GM19438 (cell line): Measurements from ENCODE around the gene FRY.

ENCODE experiments used
- ATAC-seq: cut with Tn5 transposase; IDR thresholded peaks from one replicate; pipeline ENCODE4 v1.9.1; 2021; ENCODE audit warnings: low read depth; ENCODE audit not compliant: unreplicated experiment

The FRY gene

GRCh38 chr13:32125751-32126150, 94.2 kb downstream of the FRY start:
- no peak for ATAC-seq

GRCh38 chr13:32126278-32126677, 94.7 kb downstream of the FRY start:
- no peak for ATAC-seq

GRCh38 chr13:32126756-32127155, 95.2 kb downstream of the FRY start:
- no peak for ATAC-seq

GRCh38 chr13:32127691-32128090, 96.1 kb downstream of the FRY start:
- no peak for ATAC-seq

- ATAC-seq: no peak
Measured at GRCh38 chr13:32134241-32135055, 102.9 kb downstream of the FRY start.

GRCh38 chr13:32135056-32135390, 103.4 kb downstream of the FRY start:
- ATAC-seq: no peak

- no peak for ATAC-seq
Measured at GRCh38 chr13:32135655-32136054, 104.1 kb downstream of the FRY start.

GRCh38 chr13:32136061-32136460, 104.5 kb downstream of the FRY start:
- ATAC-seq: no peak

- no peak for ATAC-seq
Measured at GRCh38 chr13:32136716-32137115, 105.1 kb downstream of the FRY start.

GRCh38 chr13:32139251-32139650, 107.7 kb downstream of the FRY start:
- ATAC-seq: no peak

GRCh38 chr13:32140109-32140508, 108.5 kb downstream of the FRY start:
- ATAC-seq: no peak

GRCh38 chr13:32141462-32141861, 109.9 kb downstream of the FRY start:
- no peak for ATAC-seq

GRCh38 chr13:32142115-32142514, 110.5 kb downstream of the FRY start:
- ATAC-seq: no peak

- no peak for ATAC-seq
Measured at GRCh38 chr13:32142956-32143375, 111.4 kb downstream of the FRY start.

GRCh38 chr13:32147193-32147592, 115.6 kb downstream of the FRY start:
- no peak for ATAC-seq

- ATAC-seq: no peak
Measured at GRCh38 chr13:32147976-32148375, 116.4 kb downstream of the FRY start.

GRCh38 chr13:32150239-32150638, 118.7 kb downstream of the FRY start:
- no peak for ATAC-seq

- no peak for ATAC-seq
Measured at GRCh38 chr13:32150794-32151193, 119.2 kb downstream of the FRY start.

- no peak for ATAC-seq
Measured at GRCh38 chr13:32151240-32151639, 119.7 kb downstream of the FRY start.

GRCh38 chr13:32153056-32153455, 121.5 kb downstream of the FRY start:
- no peak for ATAC-seq

- no peak for ATAC-seq
Measured at GRCh38 chr13:32159137-32159869, 127.7 kb downstream of the FRY start.

- ATAC-seq: no peak
Measured at GRCh38 chr13:32162395-32163005, 130.9 kb downstream of the FRY start.
